Liver (tissue), 3 donors: Measurements from ENCODE around the gene GIMAP8.
"Not testable (repeated sequence)": the region's sequence is repeated elsewhere in the genome, so short reads cannot be mapped to it uniquely, and the experiment has no call there.

ENCODE experiments used
- EGR1 ChIP-seq, 2 donors: IDR thresholded peaks; 2 replicates each; pipeline ENCODE4 v1.6.1; 2016 to 2018; ENCODE audit warnings: antibody characterized with exemption in 2 of 2, low read depth in 2 of 2
- FOXA1 ChIP-seq: IDR thresholded peaks from 2 replicates; pipeline ENCODE4 v1.6.1; 2016; ENCODE audit warnings: antibody characterized with exemption
- GABPA ChIP-seq, 2 donors: IDR thresholded peaks in 1 of 2; conservative IDR thresholded peaks in 1 of 2; 2 replicates each; pipeline ENCODE4 v1.6.1; 2016; ENCODE audit warnings: antibody characterized with exemption in 2 of 2, mild to moderate bottlenecking in 1 of 2, moderate library complexity in 1 of 2
- HNF4G ChIP-seq: IDR thresholded peaks from 2 replicates; pipeline ENCODE4 v1.6.1; 2016; ENCODE audit warnings: antibody characterized with exemption
- JUND ChIP-seq, 2 donors: IDR thresholded peaks; 2 replicates each; pipeline ENCODE4 v1.6.1; 2016; ENCODE audit warnings: antibody characterized with exemption in 2 of 2
- RAD21 ChIP-seq, 2 donors: IDR thresholded peaks; 2 replicates each; pipeline ENCODE4 v1.6.1; 2016; ENCODE audit warnings: antibody characterized with exemption in 2 of 2, mild to moderate bottlenecking in 2 of 2
- RXRA ChIP-seq, 2 donors: IDR thresholded peaks; 2 replicates each; pipeline ENCODE4 v1.6.1; 2017 to 2018; ENCODE audit warnings: antibody characterized with exemption in 2 of 2, mild to moderate bottlenecking in 1 of 2
- SP1 ChIP-seq: IDR thresholded peaks from 2 replicates; pipeline ENCODE4 v1.6.1; 2018; ENCODE audit warnings: antibody characterized with exemption, mild to moderate bottlenecking
- TAF1 ChIP-seq: conservative IDR thresholded peaks from 2 replicates; pipeline ENCODE4 v1.6.1; 2016; ENCODE audit warnings: antibody characterized with exemption, mild to moderate bottlenecking
- YY1 ChIP-seq: IDR thresholded peaks from 2 replicates; pipeline ENCODE4 v1.6.1; 2016; ENCODE audit warnings: antibody characterized with exemption, mild to moderate bottlenecking
- TF ChIP-seq, protein P1 (sequence below): fragments of 150-350 bp; IDR thresholded peaks from 2 replicates; pipeline ENCODE4 v1.5.1; 2017; ENCODE audit warnings: improper control_type of control experiment, low read depth, low read length; ENCODE audit not compliant: missing input control
- TF ChIP-seq, protein P2 (sequence below): IDR thresholded peaks from 2 replicates; pipeline ENCODE4 v1.6.1; 2016; ENCODE audit warnings: antibody characterized with exemption, mild to moderate bottlenecking
- TF ChIP-seq, protein P3 (sequence below): IDR thresholded peaks from 2 replicates; pipeline ENCODE4 v1.6.1; 2016; ENCODE audit warnings: antibody characterized with exemption
- TF ChIP-seq, protein P4 (sequence below): IDR thresholded peaks from 2 replicates; pipeline ENCODE4 v1.6.1; 2016; ENCODE audit warnings: antibody characterized with exemption
- donor health status: healthy.
- donor health status: healthy.

DNA sequence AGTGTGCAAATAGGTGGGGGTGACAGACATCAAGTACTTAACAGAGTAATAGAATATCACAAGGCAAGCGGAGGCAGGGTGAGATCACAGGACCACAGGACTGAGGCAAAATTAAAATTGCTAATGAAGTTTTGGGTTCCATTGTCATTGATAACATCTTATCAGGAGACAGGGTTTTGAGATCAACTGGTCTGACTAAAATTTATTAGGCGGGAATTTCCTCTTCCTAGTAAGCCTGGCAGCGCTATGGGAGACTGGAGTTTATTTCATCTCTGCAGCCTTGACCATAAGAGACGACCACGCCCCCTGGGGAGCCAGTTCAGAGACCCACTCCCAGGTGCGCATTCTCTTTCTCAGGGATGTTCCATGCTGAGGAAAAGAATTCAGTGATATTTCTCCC, 72.5 kb downstream of the GIMAP8 start:
- TF ChIP-seq, protein P1, sequence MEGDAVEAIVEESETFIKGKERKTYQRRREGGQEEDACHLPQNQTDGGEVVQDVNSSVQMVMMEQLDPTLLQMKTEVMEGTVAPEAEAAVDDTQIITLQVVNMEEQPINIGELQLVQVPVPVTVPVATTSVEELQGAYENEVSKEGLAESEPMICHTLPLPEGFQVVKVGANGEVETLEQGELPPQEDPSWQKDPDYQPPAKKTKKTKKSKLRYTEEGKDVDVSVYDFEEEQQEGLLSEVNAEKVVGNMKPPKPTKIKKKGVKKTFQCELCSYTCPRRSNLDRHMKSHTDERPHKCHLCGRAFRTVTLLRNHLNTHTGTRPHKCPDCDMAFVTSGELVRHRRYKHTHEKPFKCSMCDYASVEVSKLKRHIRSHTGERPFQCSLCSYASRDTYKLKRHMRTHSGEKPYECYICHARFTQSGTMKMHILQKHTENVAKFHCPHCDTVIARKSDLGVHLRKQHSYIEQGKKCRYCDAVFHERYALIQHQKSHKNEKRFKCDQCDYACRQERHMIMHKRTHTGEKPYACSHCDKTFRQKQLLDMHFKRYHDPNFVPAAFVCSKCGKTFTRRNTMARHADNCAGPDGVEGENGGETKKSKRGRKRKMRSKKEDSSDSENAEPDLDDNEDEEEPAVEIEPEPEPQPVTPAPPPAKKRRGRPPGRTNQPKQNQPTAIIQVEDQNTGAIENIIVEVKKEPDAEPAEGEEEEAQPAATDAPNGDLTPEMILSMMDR, result not testable (repeated sequence)
- not testable (repeated sequence) for TF ChIP-seq YY1; RAD21 (IDR thresholded peaks at IDR 0.05); FOXA1; TAF1; JUND (IDR thresholded peaks at IDR 0.05); EGR1 (IDR thresholded peaks at IDR 0.05; ENCODE audit: low read depth in 2 of 2); GABPA (IDR thresholded peaks at IDR 0.05 in 1 of 2, conservative IDR thresholded peaks at IDR 0.05 in 1 of 2); RXRA (IDR thresholded peaks at IDR 0.05); HNF4G; SP1
- TF ChIP-seq, protein P2, sequence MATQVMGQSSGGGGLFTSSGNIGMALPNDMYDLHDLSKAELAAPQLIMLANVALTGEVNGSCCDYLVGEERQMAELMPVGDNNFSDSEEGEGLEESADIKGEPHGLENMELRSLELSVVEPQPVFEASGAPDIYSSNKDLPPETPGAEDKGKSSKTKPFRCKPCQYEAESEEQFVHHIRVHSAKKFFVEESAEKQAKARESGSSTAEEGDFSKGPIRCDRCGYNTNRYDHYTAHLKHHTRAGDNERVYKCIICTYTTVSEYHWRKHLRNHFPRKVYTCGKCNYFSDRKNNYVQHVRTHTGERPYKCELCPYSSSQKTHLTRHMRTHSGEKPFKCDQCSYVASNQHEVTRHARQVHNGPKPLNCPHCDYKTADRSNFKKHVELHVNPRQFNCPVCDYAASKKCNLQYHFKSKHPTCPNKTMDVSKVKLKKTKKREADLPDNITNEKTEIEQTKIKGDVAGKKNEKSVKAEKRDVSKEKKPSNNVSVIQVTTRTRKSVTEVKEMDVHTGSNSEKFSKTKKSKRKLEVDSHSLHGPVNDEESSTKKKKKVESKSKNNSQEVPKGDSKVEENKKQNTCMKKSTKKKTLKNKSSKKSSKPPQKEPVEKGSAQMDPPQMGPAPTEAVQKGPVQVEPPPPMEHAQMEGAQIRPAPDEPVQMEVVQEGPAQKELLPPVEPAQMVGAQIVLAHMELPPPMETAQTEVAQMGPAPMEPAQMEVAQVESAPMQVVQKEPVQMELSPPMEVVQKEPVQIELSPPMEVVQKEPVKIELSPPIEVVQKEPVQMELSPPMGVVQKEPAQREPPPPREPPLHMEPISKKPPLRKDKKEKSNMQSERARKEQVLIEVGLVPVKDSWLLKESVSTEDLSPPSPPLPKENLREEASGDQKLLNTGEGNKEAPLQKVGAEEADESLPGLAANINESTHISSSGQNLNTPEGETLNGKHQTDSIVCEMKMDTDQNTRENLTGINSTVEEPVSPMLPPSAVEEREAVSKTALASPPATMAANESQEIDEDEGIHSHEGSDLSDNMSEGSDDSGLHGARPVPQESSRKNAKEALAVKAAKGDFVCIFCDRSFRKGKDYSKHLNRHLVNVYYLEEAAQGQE, result not testable (repeated sequence)
- TF ChIP-seq, protein P3, sequence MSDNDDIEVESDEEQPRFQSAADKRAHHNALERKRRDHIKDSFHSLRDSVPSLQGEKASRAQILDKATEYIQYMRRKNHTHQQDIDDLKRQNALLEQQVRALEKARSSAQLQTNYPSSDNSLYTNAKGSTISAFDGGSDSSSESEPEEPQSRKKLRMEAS, result not testable (repeated sequence)
- TF ChIP-seq, protein P4, sequence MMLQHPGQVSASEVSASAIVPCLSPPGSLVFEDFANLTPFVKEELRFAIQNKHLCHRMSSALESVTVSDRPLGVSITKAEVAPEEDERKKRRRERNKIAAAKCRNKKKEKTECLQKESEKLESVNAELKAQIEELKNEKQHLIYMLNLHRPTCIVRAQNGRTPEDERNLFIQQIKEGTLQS, result not testable (repeated sequence)
